HL-60 (cell line): ENCODE results near the gene RAP1GAP.

Experiments used
- DNase-seq, 2 experiments: peaks; one replicate each; pipeline ENCODE4 v3.0.0-alpha.2; 2010 to 2020; ENCODE audit warnings: low read depth in 1 of 2, low spot score in 1 of 2
- H3K27ac ChIP-seq: fragments of 250-450 bp; sonication (Bioruptor Pico); replicated peaks from 2 replicates; pipeline ENCODE4 v1.5.1; 2020; ENCODE audit warnings: mild to moderate bottlenecking, moderate library complexity
- H3K27me3 ChIP-seq: fragments of 250-450 bp; sonication (Bioruptor Pico); 2 replicates; pipeline ENCODE4 v1.5.1; 2021; ENCODE audit warnings: mild to moderate bottlenecking, moderate library complexity; ENCODE audit not compliant: insufficient read depth, poor library complexity, severe bottlenecking
- H3K4me3 ChIP-seq: replicated peaks from 2 replicates; pipeline ENCODE4 v1.5.1; 2011; ENCODE audit warnings: mild to moderate bottlenecking, control low read depth, low read length; ENCODE audit not compliant: insufficient read depth
- CTCF ChIP-seq: IDR thresholded peaks from one replicate; pipeline ENCODE4 v1.5.1; 2011; ENCODE audit warnings: low read length, control low read depth, inconsistent platforms; ENCODE audit not compliant: insufficient read depth
- GABPA ChIP-seq: IDR thresholded peaks from 2 replicates; pipeline ENCODE4 v1.6.1; 2012; ENCODE audit warnings: low read depth
- POLR2AphosphoS5 ChIP-seq: IDR thresholded peaks from 2 replicates; pipeline ENCODE4 v1.6.1; 2012; ENCODE audit warnings: low read depth
- REST ChIP-seq: IDR thresholded peaks from 2 replicates; pipeline ENCODE4 v1.6.1; 2012; ENCODE audit warnings: low read depth; ENCODE audit not compliant: insufficient replicate concordance
- SPI1 ChIP-seq: IDR thresholded peaks from 2 replicates; pipeline ENCODE4 v1.6.1; 2012; ENCODE audit warnings: low read depth, mild to moderate bottlenecking, borderline replicate concordance

The RAP1GAP gene

GRCh38 chr1:21659924-21660326 lies 9.2 kb downstream of the RAP1GAP start:
- Histone ChIP-seq H3K27ac (no peak overlapping the region), H3K27me3 (no peaks in the 10 kb centered on the region), H3K4me3 (no peak overlapping the region)
- DNase-seq: no peak
- no peak for TF ChIP-seq POLR2AphosphoS5
- no peak for TF ChIP-seq CTCF
- TF ChIP-seq SPI1: no peak
- no peak for TF ChIP-seq GABPA
- TF ChIP-seq REST: no peak

GRCh38 chr1:21659099-21659923 lies 9.8 kb downstream of the RAP1GAP start:
- peak; percentile 57 to 71 for DNase-seq
- H3K27ac ChIP-seq: no peak overlapping the region
- H3K27me3 ChIP-seq: no peaks in the 10 kb centered on the region
- no peak overlapping the region for H3K4me3 ChIP-seq
- TF ChIP-seq POLR2AphosphoS5 (no peak), GABPA (no peak), CTCF (peak; percentile 67), SPI1 (peak; percentile 22; the same call in 1 of the 2 replicates), REST (peak; percentile 99)

GRCh38 chr1:21657456-21658190 lies 11.5 kb downstream of the RAP1GAP start:
- Histone ChIP-seq H3K27me3 (peaks cover 11% of the 10 kb centered on the region), H3K27ac (no peak overlapping the region), H3K4me3 (no peak overlapping the region)
- TF ChIP-seq POLR2AphosphoS5: no peak
- no peak for TF ChIP-seq GABPA
- no peak for TF ChIP-seq CTCF
- TF ChIP-seq SPI1: no peak
- TF ChIP-seq REST: no peak
- DNase-seq: no peak
